ENCODE data around the gene RPA3.

DNA sequence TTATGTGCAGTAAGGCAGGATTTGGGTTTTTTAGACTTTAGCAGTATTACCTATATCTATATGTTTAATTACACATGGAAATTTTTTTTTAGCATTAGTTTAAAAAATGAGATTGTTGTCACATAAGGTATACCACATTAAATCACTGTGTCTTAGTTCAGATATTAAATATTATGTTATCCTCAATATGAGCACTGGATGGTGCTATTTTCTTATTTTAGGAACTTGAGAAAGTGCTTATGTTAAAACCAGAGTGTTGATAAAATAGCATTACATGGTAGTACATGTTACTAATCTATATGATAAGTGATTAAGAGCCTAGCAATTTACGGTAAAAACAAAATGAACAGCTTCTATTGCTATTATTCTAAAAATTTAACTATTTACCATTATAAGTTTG lies 123.0 kb downstream of the RPA3 start:
- TF ChIP-seq CTCF (IDR thresholded peaks at IDR 0.05 in 2 of 3, conservative IDR thresholded peaks at IDR 0.05 in 1 of 3; ENCODE audit: borderline replicate concordance in 1 of 3, insufficient read depth in 1 of 3, low read depth in 2 of 3, low read length in 2 of 3): peak in 2 of 3 experiments; percentile 38 to 53; a peak in 3 of 6 replicates
- TF ChIP-seq EZH2 (IDR thresholded peaks at IDR 0.05): no peak
- no peak for TF ChIP-seq SRF (IDR thresholded peaks at IDR 0.05; ENCODE audit: low read depth)
- TF ChIP-seq CEBPB (IDR thresholded peaks at IDR 0.05; ENCODE audit: low read depth): no peak
- no peak for TF ChIP-seq POLR2A (IDR thresholded peaks at IDR 0.05; ENCODE audit: borderline replicate concordance, extremely low read depth, insufficient read depth, insufficient read length)
- TF ChIP-seq RAD21 (IDR thresholded peaks at IDR 0.05; ENCODE audit: low read depth): peak; percentile 65
- TF ChIP-seq TCF7L2 (IDR thresholded peaks at IDR 0.05; ENCODE audit: borderline replicate concordance, extremely low read depth, insufficient read depth, insufficient read length): no peak
- no peak for TF ChIP-seq SP1 (IDR thresholded peaks at IDR 0.05; ENCODE audit: low read depth)
- TF ChIP-seq POLR2AphosphoS5 (IDR thresholded peaks at IDR 0.05; ENCODE audit: low read depth, low read length): no peak

Data from HCT116 (cell line).